Measurements from ENCODE around the gene AFDN.

AFDN gene

GRCh38 chr6:167917551-167918154, 90.9 kb downstream of the AFDN start:
- Histone ChIP-seq H3K9me2 (replicated peaks; ENCODE audit: low read depth, low read length) (no peaks in the 10 kb centered on the region), H4K20me1 (ENCODE audit: insufficient read depth, low read length, poor library complexity, severe bottlenecking) (no peaks in the 10 kb centered on the region), H3K4me1 (ENCODE audit: insufficient read depth, low read length, poor library complexity, severe bottlenecking) (no peaks in the 10 kb centered on the region), H2AFZ (ENCODE audit: low read length) (no peak overlapping the region), H3K79me2 (ENCODE audit: insufficient read depth, low read length) (no peaks in the 10 kb centered on the region), H3K9me3 (ENCODE audit: insufficient read depth, low read depth, low read length) (no peaks in the 10 kb centered on the region), H3F3A (ENCODE audit: low read depth) (no peaks in the 10 kb centered on the region), H3K27me3 (ENCODE audit: insufficient read depth, low read length, poor library complexity, severe bottlenecking) (no peaks in the 10 kb centered on the region), H3K4me3 (ENCODE audit: low read length, poor library complexity, severe bottlenecking) (no peak overlapping the region), H3K4me2 (ENCODE audit: low read depth, low read length, poor library complexity, severe bottlenecking) (no peak overlapping the region), H3K36me3 (ENCODE audit: insufficient read depth, low read length) (no peaks in the 10 kb centered on the region), H3K9ac (ENCODE audit: low read depth, low read length, poor library complexity, severe bottlenecking) (no peak overlapping the region)
- TF ChIP-seq, protein P1, sequence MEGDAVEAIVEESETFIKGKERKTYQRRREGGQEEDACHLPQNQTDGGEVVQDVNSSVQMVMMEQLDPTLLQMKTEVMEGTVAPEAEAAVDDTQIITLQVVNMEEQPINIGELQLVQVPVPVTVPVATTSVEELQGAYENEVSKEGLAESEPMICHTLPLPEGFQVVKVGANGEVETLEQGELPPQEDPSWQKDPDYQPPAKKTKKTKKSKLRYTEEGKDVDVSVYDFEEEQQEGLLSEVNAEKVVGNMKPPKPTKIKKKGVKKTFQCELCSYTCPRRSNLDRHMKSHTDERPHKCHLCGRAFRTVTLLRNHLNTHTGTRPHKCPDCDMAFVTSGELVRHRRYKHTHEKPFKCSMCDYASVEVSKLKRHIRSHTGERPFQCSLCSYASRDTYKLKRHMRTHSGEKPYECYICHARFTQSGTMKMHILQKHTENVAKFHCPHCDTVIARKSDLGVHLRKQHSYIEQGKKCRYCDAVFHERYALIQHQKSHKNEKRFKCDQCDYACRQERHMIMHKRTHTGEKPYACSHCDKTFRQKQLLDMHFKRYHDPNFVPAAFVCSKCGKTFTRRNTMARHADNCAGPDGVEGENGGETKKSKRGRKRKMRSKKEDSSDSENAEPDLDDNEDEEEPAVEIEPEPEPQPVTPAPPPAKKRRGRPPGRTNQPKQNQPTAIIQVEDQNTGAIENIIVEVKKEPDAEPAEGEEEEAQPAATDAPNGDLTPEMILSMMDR (conservative IDR thresholded peaks at IDR 0.05; ENCODE audit: low read length), result no peak
- TF ChIP-seq EZH2phosphoT487 (IDR thresholded peaks at IDR 0.05; ENCODE audit: borderline replicate concordance), result no peak

- Histone ChIP-seq H3K9me2 (replicated peaks; ENCODE audit: low read depth, low read length) (no peaks in the 10 kb centered on the region), H3K4me3 (ENCODE audit: low read length, poor library complexity, severe bottlenecking) (no peak overlapping the region), H3F3A (ENCODE audit: low read depth) (no peaks in the 10 kb centered on the region), H3K36me3 (ENCODE audit: insufficient read depth, low read length) (no peaks in the 10 kb centered on the region), H3K9me3 (ENCODE audit: insufficient read depth, low read depth, low read length) (no peaks in the 10 kb centered on the region), H3K4me1 (ENCODE audit: insufficient read depth, low read length, poor library complexity, severe bottlenecking) (no peaks in the 10 kb centered on the region), H2AFZ (ENCODE audit: low read length) (no peak overlapping the region), H3K27me3 (ENCODE audit: insufficient read depth, low read length, poor library complexity, severe bottlenecking) (no peaks in the 10 kb centered on the region), H3K9ac (ENCODE audit: low read depth, low read length, poor library complexity, severe bottlenecking) (no peak overlapping the region), H3K79me2 (ENCODE audit: insufficient read depth, low read length) (no peaks in the 10 kb centered on the region), H3K4me2 (ENCODE audit: low read depth, low read length, poor library complexity, severe bottlenecking) (no peak overlapping the region), H4K20me1 (ENCODE audit: insufficient read depth, low read length, poor library complexity, severe bottlenecking) (no peaks in the 10 kb centered on the region)
- TF ChIP-seq, protein P1 (conservative IDR thresholded peaks at IDR 0.05; ENCODE audit: low read length), result no peak
- no peak for TF ChIP-seq EZH2phosphoT487 (IDR thresholded peaks at IDR 0.05; ENCODE audit: borderline replicate concordance)
These were observed 92.0 kb downstream of the AFDN start for GRCh38 chr6:167918548-167919278.

DNA sequence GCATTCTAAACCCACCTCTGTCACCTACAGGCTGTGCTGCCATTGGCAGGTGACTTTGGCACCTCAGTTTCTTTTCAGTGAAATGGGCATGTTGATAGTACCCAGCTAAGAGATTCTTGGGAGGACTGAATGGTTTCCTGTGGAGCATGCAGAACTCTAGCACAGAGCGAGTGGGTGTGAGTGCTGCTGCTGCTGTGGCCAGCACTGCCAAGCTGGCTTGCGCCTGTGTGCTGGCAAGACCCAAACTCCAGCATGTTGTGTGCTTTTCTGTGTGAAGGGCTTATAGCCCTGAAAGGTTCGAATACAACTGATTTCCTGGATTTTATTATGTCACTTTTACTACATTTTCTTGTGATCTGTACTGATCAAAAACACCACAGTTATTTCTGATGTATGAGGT, 92.6 kb downstream of the AFDN start:
- Histone ChIP-seq H2AFZ (ENCODE audit: low read length) (no peak overlapping the region), H3K27me3 (ENCODE audit: insufficient read depth, low read length, poor library complexity, severe bottlenecking) (no peaks in the 10 kb centered on the region), H3K79me2 (ENCODE audit: insufficient read depth, low read length) (no peaks in the 10 kb centered on the region), H3K4me3 (ENCODE audit: low read length, poor library complexity, severe bottlenecking) (no peak overlapping the region), H3K36me3 (ENCODE audit: insufficient read depth, low read length) (no peaks in the 10 kb centered on the region), H3K9me2 (replicated peaks; ENCODE audit: low read depth, low read length) (no peaks in the 10 kb centered on the region), H4K20me1 (ENCODE audit: insufficient read depth, low read length, poor library complexity, severe bottlenecking) (no peaks in the 10 kb centered on the region), H3K4me1 (ENCODE audit: insufficient read depth, low read length, poor library complexity, severe bottlenecking) (no peaks in the 10 kb centered on the region), H3K9ac (ENCODE audit: low read depth, low read length, poor library complexity, severe bottlenecking) (no peak overlapping the region), H3F3A (ENCODE audit: low read depth) (no peaks in the 10 kb centered on the region), H3K9me3 (ENCODE audit: insufficient read depth, low read depth, low read length) (no peaks in the 10 kb centered on the region), H3K4me2 (ENCODE audit: low read depth, low read length, poor library complexity, severe bottlenecking) (no peak overlapping the region)
- TF ChIP-seq EZH2phosphoT487 (IDR thresholded peaks at IDR 0.05; ENCODE audit: borderline replicate concordance), result no peak
- TF ChIP-seq, protein P1 (conservative IDR thresholded peaks at IDR 0.05; ENCODE audit: low read length), result no peak
